Caco-2 (cell line): ENCODE data around the gene PER3. TPM values are rescaled to one million over a fixed set of nuclear protein-coding genes. Genes with fewer than 3 reads are reported as not detected.

ENCODE experiments used
- BruUV-seq: library from RNA; stranded (reverse); fragments of 400-500 nt; replicated peaks from 2 replicates; lab custom pipeline; 2021; lab: Mats Ljungman, UMichigan
- CTCF ChIA-PET: fragments of 300-600 bp; sonication (Branson Sonifier 250); formaldehyde crosslinking; loops from one replicate; lab custom pipeline; 2022; ENCODE audit warnings: antibody characterized with exemption; lab: Charles Lee
- POLR2A ChIA-PET: fragments of 300-600 bp; sonication (Branson Sonifier 250); formaldehyde crosslinking; loops from one replicate; lab custom pipeline; 2022; ENCODE audit warnings: antibody characterized with exemption; lab: Charles Lee
- DNase-seq, 2 experiments: peaks; one replicate each; pipeline versions ENCODE4 v3.0.0 to v3.0.0-alpha.2; 2020 to 2022
- H3K27me3 ChIP-seq: replicated peaks from 2 replicates; pipeline ENCODE4 v1.6.0; 2011; ENCODE audit warnings: low read length; ENCODE audit not compliant: control insufficient read depth, insufficient read depth
- H3K36me3 ChIP-seq: 2 replicates; pipeline ENCODE4 v1.5.1; 2011; ENCODE audit warnings: low read length; ENCODE audit not compliant: control insufficient read depth, insufficient read depth
- H3K4me1 ChIP-seq: fragments of 250-450 bp; sonication (Bioruptor Pico); 2 replicates; pipeline ENCODE4 v1.5.1; 2020; ENCODE audit warnings: mild to moderate bottlenecking
- H3K4me3 ChIP-seq: 2 replicates; pipeline ENCODE4 v1.5.1; 2011; ENCODE audit warnings: low read depth, mild to moderate bottlenecking, control low read depth, low read length
- H3K9me3 ChIP-seq: fragments of 250-450 bp; sonication (Bioruptor Pico); 2 replicates; pipeline ENCODE4 v1.5.1; 2020; ENCODE audit warnings: mild to moderate bottlenecking, moderate library complexity
- H3K27ac Mint-ChIP-seq: one replicate; pipeline ENCODE4 v1.8.0; 2022; ENCODE audit warnings: mixed read lengths; ENCODE audit not compliant: unreplicated experiment
- H3K27me3 Mint-ChIP-seq: one replicate; pipeline ENCODE4 v1.8.0; 2022; ENCODE audit warnings: mixed read lengths; ENCODE audit not compliant: insufficient read depth, unreplicated experiment
- H3K36me3 Mint-ChIP-seq: one replicate; pipeline ENCODE4 v1.8.0; 2022; ENCODE audit warnings: mild to moderate bottlenecking, mixed read lengths; ENCODE audit not compliant: insufficient read depth, unreplicated experiment
- H3K4me1 Mint-ChIP-seq: one replicate; pipeline ENCODE4 v1.8.0; 2022; ENCODE audit warnings: low read depth, mixed read lengths; ENCODE audit not compliant: unreplicated experiment
- H3K4me3 Mint-ChIP-seq: one replicate; pipeline ENCODE4 v1.8.0; 2022; ENCODE audit warnings: mild to moderate bottlenecking, moderate library complexity, mixed read lengths; ENCODE audit not compliant: unreplicated experiment
- H3K9me3 Mint-ChIP-seq: one replicate; pipeline ENCODE4 v1.8.0; 2022; ENCODE audit warnings: mixed read lengths; ENCODE audit not compliant: unreplicated experiment
- intact Hi-C: fragments of 100-400 bp; cut with micrococcal nuclease; formaldehyde crosslinking; loops from one replicate; pipeline ENCODE4 v1.10.0; 2022; ENCODE audit not compliant: unreplicated experiment
- total RNA-seq: library from RNA; stranded (reverse); gene quantifications from 2 replicates; pipeline ENCODE4 v1.2.3, GENCODE V29; 2022
- TF ChIP-seq, protein P1 (sequence below), 2 experiments: fragments of 200-600 bp in 1 of 2; IDR thresholded peaks; 1 replicate in 1 of 2; 2 replicates in 1 of 2; pipeline versions ENCODE4 v1.5.1 to v1.8.0; 2011 to 2022; ENCODE audit warnings: antibody characterized with exemption in 1 of 2, control low read depth in 1 of 2, inconsistent platforms in 1 of 2, low read depth in 1 of 2, low read length in 1 of 2, mild to moderate bottlenecking in 1 of 2, moderate library complexity in 1 of 2; ENCODE audit not compliant: insufficient read depth in 1 of 2, severe bottlenecking in 1 of 2, unreplicated experiment in 1 of 2

PER3 gene
- total RNA-seq, 1 experiment from 2014 or later: 27.4 TPM

DNA sequence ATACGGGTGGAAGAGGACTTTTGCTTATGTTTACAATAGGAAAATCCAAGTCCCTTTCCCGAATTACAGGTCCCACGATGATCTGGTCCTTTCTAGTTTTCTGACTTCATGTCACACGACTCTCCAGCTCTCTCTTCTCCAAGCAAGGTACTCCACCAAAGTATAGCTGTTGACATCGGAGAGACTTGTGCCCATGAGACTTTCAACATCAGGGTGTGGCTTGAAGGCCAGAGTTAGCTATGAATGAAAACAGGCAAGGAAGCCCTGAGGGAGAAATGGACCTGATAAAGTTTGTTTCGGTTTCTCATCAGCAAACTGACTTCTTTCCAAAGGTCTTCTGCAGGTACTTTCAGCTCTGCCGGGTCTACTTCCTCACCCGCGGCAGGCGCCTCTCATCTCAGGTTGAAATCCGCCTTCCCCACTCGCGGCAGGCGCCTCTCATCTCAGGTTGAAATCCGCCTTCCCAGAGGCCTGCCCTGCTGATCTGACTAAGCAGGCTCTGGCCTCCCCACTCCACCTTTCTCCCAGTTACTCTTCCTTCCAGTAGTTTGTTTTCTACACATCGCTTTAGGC, 2.1 kb upstream of the PER3 start:
- Histone ChIP-seq H3K4me1 (peaks cover 7% of the 10 kb centered on the region), H3K9me3 (no peaks in the 10 kb centered on the region), H3K36me3 (peaks cover 2% of the 10 kb centered on the region; the same call in 1 of the 2 replicates), H3K27me3 (no peaks in the 10 kb centered on the region), H3K4me3 (no peak overlapping the region)
- Mint-ChIP-seq H3K4me3 (no peak overlapping the region), H3K4me1 (peaks cover 18% of the 10 kb centered on the region), H3K36me3 (peaks cover 46% of the 10 kb centered on the region), H3K9me3 (no peaks in the 10 kb centered on the region), H3K27ac (no peak overlapping the region), H3K27me3 (no peaks in the 10 kb centered on the region)
- POLR2A ChIA-PET: no interaction called here
- intact Hi-C loops: no loop called here
- TF ChIP-seq, protein P1, sequence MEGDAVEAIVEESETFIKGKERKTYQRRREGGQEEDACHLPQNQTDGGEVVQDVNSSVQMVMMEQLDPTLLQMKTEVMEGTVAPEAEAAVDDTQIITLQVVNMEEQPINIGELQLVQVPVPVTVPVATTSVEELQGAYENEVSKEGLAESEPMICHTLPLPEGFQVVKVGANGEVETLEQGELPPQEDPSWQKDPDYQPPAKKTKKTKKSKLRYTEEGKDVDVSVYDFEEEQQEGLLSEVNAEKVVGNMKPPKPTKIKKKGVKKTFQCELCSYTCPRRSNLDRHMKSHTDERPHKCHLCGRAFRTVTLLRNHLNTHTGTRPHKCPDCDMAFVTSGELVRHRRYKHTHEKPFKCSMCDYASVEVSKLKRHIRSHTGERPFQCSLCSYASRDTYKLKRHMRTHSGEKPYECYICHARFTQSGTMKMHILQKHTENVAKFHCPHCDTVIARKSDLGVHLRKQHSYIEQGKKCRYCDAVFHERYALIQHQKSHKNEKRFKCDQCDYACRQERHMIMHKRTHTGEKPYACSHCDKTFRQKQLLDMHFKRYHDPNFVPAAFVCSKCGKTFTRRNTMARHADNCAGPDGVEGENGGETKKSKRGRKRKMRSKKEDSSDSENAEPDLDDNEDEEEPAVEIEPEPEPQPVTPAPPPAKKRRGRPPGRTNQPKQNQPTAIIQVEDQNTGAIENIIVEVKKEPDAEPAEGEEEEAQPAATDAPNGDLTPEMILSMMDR (IDR thresholded peaks at IDR 0.05; ENCODE audit: insufficient read depth in 1 of 2, low read depth in 1 of 2, low read length in 1 of 2, severe bottlenecking in 1 of 2, unreplicated experiment in 1 of 2): no peak
- no TSS peak for BruUV-seq
- CTCF ChIA-PET: interaction anchor here (1.1 kb wide), 1 partner anchor 113 kb away, joined by 3 read pairs; no protein-coding TSS in a partner anchor
- DNase-seq: no peak

DNA sequence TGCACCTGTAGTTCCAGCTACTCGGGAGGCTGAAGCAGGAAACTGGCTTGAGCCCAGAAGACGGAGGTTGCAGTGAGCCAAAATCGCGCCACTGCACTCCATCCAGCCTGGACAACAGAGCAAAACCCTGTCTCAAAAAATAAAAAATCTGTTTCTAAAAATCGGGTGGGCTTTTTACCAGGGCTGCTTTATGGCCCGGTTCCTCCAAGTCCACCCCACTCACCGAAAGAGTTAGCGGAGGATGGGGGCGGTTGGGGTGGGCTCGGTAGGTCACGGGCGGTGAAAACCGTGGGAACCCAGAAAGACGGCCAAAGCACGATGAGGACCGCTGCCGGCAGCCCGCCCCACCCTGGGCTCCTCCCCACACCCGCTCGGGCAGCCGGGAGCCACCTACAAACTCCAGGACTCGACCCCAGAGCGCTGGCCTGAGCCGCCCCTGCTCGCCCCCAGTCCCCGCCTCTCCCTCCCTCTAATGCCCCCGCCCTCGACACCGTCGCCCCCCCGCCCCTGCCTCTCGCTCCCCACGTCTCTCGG, 846 bp upstream of the PER3 start:
- Mint-ChIP-seq H3K4me3 (peak overlapping the region; percentile 68), H3K27me3 (no peaks in the 10 kb centered on the region), H3K27ac (no peak overlapping the region), H3K9me3 (no peaks in the 10 kb centered on the region), H3K36me3 (peaks cover 43% of the 10 kb centered on the region), H3K4me1 (peaks cover 18% of the 10 kb centered on the region)
- no peaks in the 10 kb centered on the region for H3K9me3 ChIP-seq
- H3K36me3 ChIP-seq: peaks cover 2% of the 10 kb centered on the region; the same call in 1 of the 2 replicates
- TF ChIP-seq, protein P1 (IDR thresholded peaks at IDR 0.05; ENCODE audit: insufficient read depth in 1 of 2, low read depth in 1 of 2, low read length in 1 of 2, severe bottlenecking in 1 of 2, unreplicated experiment in 1 of 2): no peak
- H3K4me1 ChIP-seq: peaks cover 7% of the 10 kb centered on the region
- peak overlapping the region; percentile 55 for H3K4me3 ChIP-seq
- no peaks in the 10 kb centered on the region for H3K27me3 ChIP-seq
- BruUV-seq: no TSS peak
- intact Hi-C loops: loop anchor here (1.0 kb wide), 1 partner anchor 12 kb away; the partner anchor contains the start of gene VAMP3
- DNase-seq: peak; percentile 84 to 87
- ChIA-PET CTCF (no interaction called here), POLR2A (no interaction called here)

DNA sequence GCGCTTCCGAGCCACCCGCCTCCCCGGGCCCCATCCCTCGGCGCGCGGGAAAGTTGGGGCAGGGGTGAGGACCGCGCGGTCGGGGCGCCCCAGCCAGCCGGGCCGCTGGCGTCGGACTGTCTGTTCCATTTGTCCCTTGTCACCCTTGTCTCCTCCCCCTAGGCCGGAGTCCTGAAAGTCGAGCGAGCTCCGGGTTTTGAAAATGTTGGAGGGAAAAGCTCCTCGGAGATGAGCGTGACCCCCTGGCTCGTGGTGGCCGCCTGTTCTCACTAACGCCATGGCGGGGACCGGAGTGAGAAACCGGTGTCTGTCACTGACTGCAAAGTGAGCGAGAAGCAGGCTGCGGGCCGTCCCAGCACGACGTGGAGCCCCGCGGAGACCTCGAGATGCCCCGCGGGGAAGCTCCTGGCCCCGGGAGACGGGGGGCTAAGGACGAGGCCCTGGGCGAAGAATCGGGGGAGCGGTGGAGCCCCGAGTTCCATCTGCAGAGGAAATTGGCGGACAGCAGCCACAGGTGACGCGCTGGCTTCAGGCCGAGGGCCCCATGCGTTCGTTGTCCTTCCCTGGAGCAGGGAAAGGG, 491 bp downstream of the PER3 start:
- Mint-ChIP-seq H3K4me3 (peak overlapping the region; percentile 68), H3K4me1 (peaks cover 18% of the 10 kb centered on the region), H3K36me3 (peaks cover 55% of the 10 kb centered on the region), H3K27me3 (no peaks in the 10 kb centered on the region), H3K27ac (no peak overlapping the region), H3K9me3 (peaks cover 6% of the 10 kb centered on the region)
- POLR2A ChIA-PET: no interaction called here
- peaks cover 5% of the 10 kb centered on the region for H3K36me3 ChIP-seq
- TF ChIP-seq, protein P1 (IDR thresholded peaks at IDR 0.05; ENCODE audit: insufficient read depth in 1 of 2, low read depth in 1 of 2, low read length in 1 of 2, severe bottlenecking in 1 of 2, unreplicated experiment in 1 of 2): no peak
- intact Hi-C loops: no loop called here
- peak overlapping the region; percentile 75 for H3K4me3 ChIP-seq
- no TSS peak for BruUV-seq
- no peaks in the 10 kb centered on the region for H3K27me3 ChIP-seq
- peaks cover 7% of the 10 kb centered on the region for H3K4me1 ChIP-seq
- CTCF ChIA-PET: interaction anchor here (1.0 to 1.5 kb wide), 2 partner anchors 32 to 117 kb away, joined by 3 read pairs; no protein-coding TSS in a partner anchor
- peaks cover under 1% of the 10 kb centered on the region for H3K9me3 ChIP-seq
- peak in 1 of 2 experiments; percentile 39 for DNase-seq
